ENCODE data around the gene GRAP2.

GRCh38 chr22:39985383-39986035 lies 84.6 kb downstream of the GRAP2 start:
- no peak for TF ChIP-seq CTCF (optimal IDR thresholded peaks at IDR 0.05 in 1 of 3, IDR thresholded peaks at IDR 0.05 in 1 of 3, conservative IDR thresholded peaks at IDR 0.05 in 1 of 3; ENCODE audit: extremely low read depth in 1 of 3, insufficient read depth in 2 of 3, low read length in 3 of 3)
- TF ChIP-seq EZH2 (IDR thresholded peaks at IDR 0.05; ENCODE audit: low read length) = no peak

All from keratinocyte (primary cell).